ENCODE measurements around the gene MFSD8. TPM values are rescaled to one million over a fixed set of nuclear protein-coding genes. Genes with fewer than 3 reads are reported as not detected.
"Not testable (repeated sequence)": the region's sequence is repeated elsewhere in the genome, so short reads cannot be mapped to it uniquely, and the experiment has no call there.

MFSD8 gene
- total RNA-seq, 1 experiment from 2014 or later, result 24.0 TPM

GRCh38 chr4:127963633-127964398 lies 1.2 kb downstream of the MFSD8 start:
- not testable (repeated sequence) for H2BK20ac ChIP-seq (ENCODE audit: low read depth, low read length, poor library complexity, severe bottlenecking); H3K23me2 ChIP-seq (ENCODE audit: insufficient read length, low read depth, low read length, poor library complexity, severe bottlenecking); DNase-seq; H3K9me3 ChIP-seq (ENCODE audit: control insufficient read depth, low read depth, low read length); H2AK5ac ChIP-seq (ENCODE audit: insufficient read length, low read length); H3K4ac ChIP-seq (ENCODE audit: low read depth, low read length); H3K18ac ChIP-seq (ENCODE audit: insufficient read length, low read depth, low read length); H3K27me3 Mint-ChIP-seq (ENCODE audit: low read depth); H4K8ac ChIP-seq (replicated peaks; ENCODE audit: insufficient read length, low read depth, low read length); H3K27ac ChIP-seq (ENCODE audit: insufficient read length, low read depth, low read length); H3K14ac ChIP-seq (ENCODE audit: insufficient read depth, low read length); H2BK5ac ChIP-seq (ENCODE audit: insufficient read length, low read length); H4K20me1 ChIP-seq (ENCODE audit: control insufficient read depth, insufficient read depth, insufficient read length); H3K79me1 ChIP-seq (ENCODE audit: insufficient read depth, low read depth, low read length, poor library complexity, severe bottlenecking); H3K9me3 Mint-ChIP-seq; H2BK15ac ChIP-seq (ENCODE audit: low read depth, low read length); H2BK12ac ChIP-seq (ENCODE audit: insufficient read length, low read depth, low read length); H3K79me2 ChIP-seq (ENCODE audit: insufficient read depth, low read length); H4K91ac ChIP-seq (ENCODE audit: insufficient read length, low read depth, low read length); H3K56ac ChIP-seq (ENCODE audit: insufficient read length, low read depth, low read length); H3K4me1 ChIP-seq (ENCODE audit: insufficient read depth, low read length); H2AFZ ChIP-seq (ENCODE audit: low read length); H2BK120ac ChIP-seq (ENCODE audit: low read depth, low read length, poor library complexity, severe bottlenecking); H4K5ac ChIP-seq (ENCODE audit: insufficient read length, low read depth, low read length); H3K27me3 ChIP-seq (ENCODE audit: insufficient read depth, low read length); H3K23ac ChIP-seq (ENCODE audit: insufficient read length, low read depth, low read length); H3T11ph ChIP-seq (ENCODE audit: low read length); H3K9ac ChIP-seq (ENCODE audit: extremely low read depth, insufficient read length, low read length)
- peak overlapping the region; percentile 28 for H3K4me2 ChIP-seq (ENCODE audit: insufficient read depth, insufficient read length, low read length)
- Mint-ChIP-seq H3K36me3 (ENCODE audit: insufficient read depth in 1 of 3, low read depth in 3 of 3) (peaks cover 13 to 17% (median 14%) of the 10 kb centered on the region in 3 experiments), H3K27ac (peak overlapping the region in 2 of 3 experiments; percentile 56 to 79; a peak in 2 of 7 replicates), H3K4me3 (peak overlapping the region; percentile 83 to 97), H3K4me1 (peaks cover 14 to 17% of the 10 kb centered on the region in 2 experiments)
- no CpG with 5 or more reads among the region's 35 CpGs for WGBS (ENCODE audit: extremely low coverage, insufficient read length, low lambda C conversion rate)

Data from H9 (cell line).